RKO (cell line): ENCODE results near the gene POTEB.
"Not testable (repeated sequence)": the region's sequence is repeated elsewhere in the genome, so short reads cannot be mapped to it uniquely, and the experiment has no call there.

Experiments
- DNase-seq: peaks from one replicate; pipeline ENCODE4 v3.0.0-alpha.2; 2016; ENCODE audit warnings: low spot score

Gene POTEB

DNA sequence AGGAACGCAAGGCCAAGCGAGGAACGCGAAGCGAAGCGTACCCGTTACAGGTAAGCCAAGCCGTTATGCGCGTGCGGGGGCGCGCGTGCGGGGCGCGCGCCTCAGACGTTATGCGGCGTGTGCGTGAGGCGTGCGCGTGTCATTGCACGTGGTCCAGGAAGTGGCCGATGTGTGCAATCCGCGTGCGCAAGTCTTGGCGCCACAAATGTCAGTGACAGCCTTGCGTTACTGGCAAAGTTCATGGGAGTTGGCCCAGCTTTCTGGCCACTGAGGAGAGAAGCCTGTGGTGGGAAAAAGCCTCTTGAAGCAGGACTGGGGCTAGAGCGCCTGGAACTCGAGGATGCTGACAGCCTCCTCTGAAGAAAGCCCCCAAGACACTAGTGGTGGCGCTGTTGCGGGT lies at the start of gene POTEB:
TSS of gene POTEB (minus strand) at position 101 of the 400 bp plus-strand sequence. CDS start 489 bp downstream, outside the sequence.
- not testable (repeated sequence) for DNase-seq

DNA sequence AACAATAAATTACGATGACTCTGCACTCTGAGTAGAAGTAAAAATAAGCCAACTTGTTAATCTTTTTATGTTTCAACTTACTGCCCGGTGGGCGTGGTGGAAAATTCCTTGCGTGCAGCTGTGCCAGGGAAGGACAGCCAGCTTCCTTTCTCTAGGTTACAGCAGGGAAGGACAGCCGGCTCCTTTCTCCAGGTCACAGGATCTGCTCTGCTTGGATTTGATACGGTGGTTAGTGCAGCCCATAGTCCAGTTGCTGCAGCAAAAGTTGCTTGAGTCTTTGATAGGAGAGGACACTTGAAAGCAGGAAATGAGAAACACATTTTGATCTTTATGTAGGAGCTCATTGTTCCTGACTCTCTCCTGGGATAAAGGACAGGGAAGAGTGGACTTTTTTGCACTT lies 13.4 kb upstream of the POTEB start:
- not testable (repeated sequence) for DNase-seq

DNA sequence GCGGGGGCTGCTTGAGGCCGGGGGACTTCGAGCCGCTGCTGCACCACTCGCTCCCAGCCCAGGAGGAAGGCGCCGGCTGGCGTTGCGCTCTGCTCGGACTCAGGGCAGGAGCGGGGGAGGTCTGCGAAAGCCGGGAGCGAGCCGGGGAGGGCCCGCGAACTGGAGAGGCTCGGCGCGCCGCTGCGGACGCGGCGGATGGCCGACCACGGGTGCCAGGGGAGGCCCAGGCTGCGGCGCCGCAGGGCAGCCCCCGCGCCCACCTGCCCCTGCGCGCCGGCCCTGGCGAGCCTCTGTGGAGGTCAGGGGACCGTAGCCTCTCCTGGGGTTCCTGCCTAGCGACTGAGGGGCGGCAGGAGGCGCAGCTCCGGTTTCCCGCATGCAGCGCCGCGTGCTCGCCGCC lies 12.0 kb upstream of the POTEB start:
- DNase-seq = not testable (repeated sequence)

DNA sequence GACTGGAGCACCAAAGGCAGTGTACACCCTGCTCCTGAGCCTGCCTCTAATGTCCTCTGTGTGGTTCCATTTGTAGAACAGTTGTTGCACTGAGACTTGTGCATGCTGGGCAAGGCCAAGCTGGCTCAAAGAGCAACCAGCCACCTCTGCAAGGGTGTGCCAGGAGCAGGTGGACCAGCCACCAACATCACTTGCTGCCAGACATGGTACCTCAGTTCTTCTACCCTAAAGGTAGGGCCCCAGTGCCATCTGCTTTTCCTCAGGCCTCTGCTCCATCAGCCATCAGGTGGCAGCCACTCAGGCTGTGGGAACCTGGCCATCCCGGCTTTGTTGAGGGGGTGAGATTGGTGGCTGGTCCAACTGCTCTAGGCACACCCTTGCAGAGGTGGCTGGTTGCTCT lies 38.7 kb downstream of the POTEB start:
- DNase-seq = not testable (repeated sequence)
